ENCODE data around the gene DLGAP5. TPM values are rescaled to one million over a fixed set of nuclear protein-coding genes. Genes with fewer than 3 reads are reported as not detected.

Gene DLGAP5
- total and polyA plus RNA-seq, 2 of the 13 experiments (the other 11 are each of a cell fraction or from before 2014, with no cell fraction given), result 7.7 to 55.8 TPM

GRCh38 chr14:55103005-55103640, 88.3 kb downstream of the DLGAP5 start (continued):
- TF ChIP-seq, protein P1, sequence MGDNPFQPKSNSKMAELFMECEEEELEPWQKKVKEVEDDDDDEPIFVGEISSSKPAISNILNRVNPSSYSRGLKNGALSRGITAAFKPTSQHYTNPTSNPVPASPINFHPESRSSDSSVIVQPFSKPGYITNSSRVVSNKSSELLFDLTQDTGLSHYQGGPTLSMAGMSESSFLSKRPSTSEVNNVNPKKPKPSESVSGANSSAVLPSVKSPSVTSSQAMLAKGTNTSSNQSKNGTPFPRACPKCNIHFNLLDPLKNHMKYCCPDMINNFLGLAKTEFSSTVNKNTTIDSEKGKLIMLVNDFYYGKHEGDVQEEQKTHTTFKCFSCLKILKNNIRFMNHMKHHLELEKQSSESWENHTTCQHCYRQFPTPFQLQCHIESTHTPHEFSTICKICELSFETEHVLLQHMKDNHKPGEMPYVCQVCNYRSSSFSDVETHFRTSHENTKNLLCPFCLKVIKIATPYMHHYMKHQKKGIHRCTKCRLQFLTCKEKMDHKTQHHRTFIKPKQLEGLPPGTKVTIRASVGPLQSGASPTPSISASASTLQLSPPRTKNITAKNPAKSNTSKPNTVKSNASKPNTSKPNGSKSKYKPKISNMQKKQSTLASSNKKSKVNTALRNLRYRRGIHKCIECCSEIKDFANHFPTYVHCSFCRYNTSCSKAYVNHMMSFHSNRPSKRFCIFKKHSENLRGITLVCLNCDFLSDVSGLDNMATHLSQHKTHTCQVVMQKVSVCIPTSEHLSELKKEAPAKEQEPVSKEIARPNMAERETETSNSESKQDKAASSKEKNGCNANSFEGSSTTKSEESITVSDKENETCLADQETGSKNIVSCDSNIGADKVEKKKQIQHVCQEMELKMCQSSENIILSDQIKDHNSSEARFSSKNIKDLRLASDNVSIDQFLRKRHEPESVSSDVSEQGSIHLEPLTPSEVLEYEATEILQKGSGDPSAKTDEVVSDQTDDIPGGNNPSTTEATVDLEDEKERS (CRISPR knock-in tag; IDR thresholded peaks at IDR 0.05), result 0 out of 2 replicates have a peak, but pooled peaks have one; percentile 79
- TF ChIP-seq KLF12 (CRISPR knock-in tag; IDR thresholded peaks at IDR 0.05; ENCODE audit: borderline replicate concordance), result 0 out of 2 replicates have a peak, but pooled peaks have one; percentile 47
- TF ChIP-seq, protein P2, sequence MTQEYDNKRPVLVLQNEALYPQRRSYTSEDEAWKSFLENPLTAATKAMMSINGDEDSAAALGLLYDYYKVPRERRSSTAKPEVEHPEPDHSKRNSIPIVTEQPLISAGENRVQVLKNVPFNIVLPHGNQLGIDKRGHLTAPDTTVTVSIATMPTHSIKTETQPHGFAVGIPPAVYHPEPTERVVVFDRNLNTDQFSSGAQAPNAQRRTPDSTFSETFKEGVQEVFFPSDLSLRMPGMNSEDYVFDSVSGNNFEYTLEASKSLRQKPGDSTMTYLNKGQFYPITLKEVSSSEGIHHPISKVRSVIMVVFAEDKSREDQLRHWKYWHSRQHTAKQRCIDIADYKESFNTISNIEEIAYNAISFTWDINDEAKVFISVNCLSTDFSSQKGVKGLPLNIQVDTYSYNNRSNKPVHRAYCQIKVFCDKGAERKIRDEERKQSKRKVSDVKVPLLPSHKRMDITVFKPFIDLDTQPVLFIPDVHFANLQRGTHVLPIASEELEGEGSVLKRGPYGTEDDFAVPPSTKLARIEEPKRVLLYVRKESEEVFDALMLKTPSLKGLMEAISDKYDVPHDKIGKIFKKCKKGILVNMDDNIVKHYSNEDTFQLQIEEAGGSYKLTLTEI (CRISPR knock-in tag; conservative IDR thresholded peaks at IDR 0.05), result no peak
- no peak for TF ChIP-seq NFIC (IDR thresholded peaks at IDR 0.05; ENCODE audit: low read length)
- TF ChIP-seq MXI1 (IDR thresholded peaks at IDR 0.05; ENCODE audit: borderline replicate concordance, low read depth, low read length), result peak; percentile 38; the same call in 1 of the 3 replicates
- no peak for TF ChIP-seq ZNF737 (CRISPR knock-in tag; IDR thresholded peaks at IDR 0.05; ENCODE audit: borderline replicate concordance)
- TF ChIP-seq, protein P3, sequence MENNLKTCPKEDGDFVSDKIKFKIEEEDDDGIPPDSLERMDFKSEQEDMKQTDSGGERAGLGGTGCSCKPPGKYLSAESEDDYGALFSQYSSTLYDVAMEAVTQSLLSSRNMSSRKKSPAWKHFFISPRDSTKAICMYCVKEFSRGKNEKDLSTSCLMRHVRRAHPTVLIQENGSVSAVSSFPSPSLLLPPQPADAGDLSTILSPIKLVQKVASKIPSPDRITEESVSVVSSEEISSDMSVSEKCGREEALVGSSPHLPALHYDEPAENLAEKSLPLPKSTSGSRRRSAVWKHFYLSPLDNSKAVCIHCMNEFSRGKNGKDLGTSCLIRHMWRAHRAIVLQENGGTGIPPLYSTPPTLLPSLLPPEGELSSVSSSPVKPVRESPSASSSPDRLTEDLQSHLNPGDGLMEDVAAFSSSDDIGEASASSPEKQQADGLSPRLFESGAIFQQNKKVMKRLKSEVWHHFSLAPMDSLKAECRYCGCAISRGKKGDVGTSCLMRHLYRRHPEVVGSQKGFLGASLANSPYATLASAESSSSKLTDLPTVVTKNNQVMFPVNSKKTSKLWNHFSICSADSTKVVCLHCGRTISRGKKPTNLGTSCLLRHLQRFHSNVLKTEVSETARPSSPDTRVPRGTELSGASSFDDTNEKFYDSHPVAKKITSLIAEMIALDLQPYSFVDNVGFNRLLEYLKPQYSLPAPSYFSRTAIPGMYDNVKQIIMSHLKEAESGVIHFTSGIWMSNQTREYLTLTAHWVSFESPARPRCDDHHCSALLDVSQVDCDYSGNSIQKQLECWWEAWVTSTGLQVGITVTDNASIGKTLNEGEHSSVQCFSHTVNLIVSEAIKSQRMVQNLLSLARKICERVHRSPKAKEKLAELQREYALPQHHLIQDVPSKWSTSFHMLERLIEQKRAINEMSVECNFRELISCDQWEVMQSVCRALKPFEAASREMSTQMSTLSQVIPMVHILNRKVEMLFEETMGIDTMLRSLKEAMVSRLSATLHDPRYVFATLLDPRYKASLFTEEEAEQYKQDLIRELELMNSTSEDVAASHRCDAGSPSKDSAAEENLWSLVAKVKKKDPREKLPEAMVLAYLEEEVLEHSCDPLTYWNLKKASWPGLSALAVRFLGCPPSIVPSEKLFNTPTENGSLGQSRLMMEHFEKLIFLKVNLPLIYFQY (CRISPR knock-in tag; IDR thresholded peaks at IDR 0.05; ENCODE audit: borderline replicate concordance), result no peak
- TF ChIP-seq ZNF646 (CRISPR knock-in tag; IDR thresholded peaks at IDR 0.05), result no peak
- no peak for TF ChIP-seq ZNF30 (CRISPR knock-in tag; IDR thresholded peaks at IDR 0.05)
- peak; percentile 85 for TF ChIP-seq SPEN (CRISPR knock-in tag; IDR thresholded peaks at IDR 0.05; ENCODE audit: low read depth)
